ENCODE data around the gene KLK5. TPM values are rescaled to one million over a fixed set of nuclear protein-coding genes. Genes with fewer than 3 reads are reported as not detected.
A peak's percentile ranks its signal among the peaks of the same experiment; 100 is the strongest.
"Not testable (repeated sequence)": the region's sequence is repeated elsewhere in the genome, so short reads cannot be mapped to it uniquely, and the experiment has no call there.

KLK5 gene
- total RNA-seq, 2 experiments from 2014 or later, result not detected

GRCh38 chr19:50981587-50982146 lies 28.8 kb upstream of the KLK5 start:
- POLR2A ChIA-PET, result no interaction called here
- Mint-ChIP-seq H3K4me3 (no peak overlapping the region), H3K27me3 (ENCODE audit: low read depth) (peaks cover 12% of the 10 kb centered on the region), H3K4me1 (ENCODE audit: low read depth) (no peaks in the 10 kb centered on the region), H3K36me3 (ENCODE audit: low read depth) (no peaks in the 10 kb centered on the region), H3K27ac (no peak overlapping the region), H3K9me3 (ENCODE audit: insufficient read depth) (no peaks in the 10 kb centered on the region)
- DNase-seq (no peak), ATAC-seq (no peak)
- CTCF ChIA-PET, result no interaction called here

- H3K27me3 Mint-ChIP-seq (ENCODE audit: low read depth), result peaks cover 13% of the 10 kb centered on the region
- CTCF ChIA-PET, result no interaction called here
- no peaks in the 10 kb centered on the region for H3K9me3 Mint-ChIP-seq (ENCODE audit: insufficient read depth)
- no peak overlapping the region for H3K27ac Mint-ChIP-seq
- ATAC-seq (no peak), DNase-seq (no peak)
- no peaks in the 10 kb centered on the region for H3K4me1 Mint-ChIP-seq (ENCODE audit: low read depth)
- no peak overlapping the region for H3K4me3 Mint-ChIP-seq
- POLR2A ChIA-PET, result no interaction called here
- H3K36me3 Mint-ChIP-seq (ENCODE audit: low read depth), result no peaks in the 10 kb centered on the region
These were observed 27.4 kb upstream of the KLK5 start for GRCh38 chr19:50980208-50980607.

GRCh38 chr19:50979758-50980157 lies 26.9 kb upstream of the KLK5 start:
- ATAC-seq, result no peak
- DNase-seq, result no peak
- no peaks in the 10 kb centered on the region for H3K9me3 Mint-ChIP-seq (ENCODE audit: insufficient read depth)
- H3K4me3 Mint-ChIP-seq, result no peak overlapping the region
- H3K27me3 Mint-ChIP-seq (ENCODE audit: low read depth), result peaks cover 9% of the 10 kb centered on the region
- H3K36me3 Mint-ChIP-seq (ENCODE audit: low read depth), result no peaks in the 10 kb centered on the region
- H3K4me1 Mint-ChIP-seq (ENCODE audit: low read depth), result no peaks in the 10 kb centered on the region
- ChIA-PET CTCF (no interaction called here), POLR2A (interaction anchor here (0.6 kb wide), 1 partner anchor 594 kb away, joined by 3 read pairs; no protein-coding TSS in a partner anchor)
- no peak overlapping the region for H3K27ac Mint-ChIP-seq

GRCh38 chr19:50978772-50979390 lies 26.0 kb upstream of the KLK5 start:
- H3K4me3 Mint-ChIP-seq, result no peak overlapping the region
- POLR2A ChIA-PET, result interaction anchor here (0.6 kb wide), 1 partner anchor 595 kb away, joined by 3 read pairs; no protein-coding TSS in a partner anchor
- H3K27me3 Mint-ChIP-seq (ENCODE audit: low read depth), result peaks cover 7% of the 10 kb centered on the region
- no peaks in the 10 kb centered on the region for H3K36me3 Mint-ChIP-seq (ENCODE audit: low read depth)
- no peaks in the 10 kb centered on the region for H3K4me1 Mint-ChIP-seq (ENCODE audit: low read depth)
- no peak for ATAC-seq
- H3K27ac Mint-ChIP-seq, result no peak overlapping the region
- H3K9me3 Mint-ChIP-seq (ENCODE audit: insufficient read depth), result no peaks in the 10 kb centered on the region
- CTCF ChIA-PET, result no interaction called here
- no peak for DNase-seq

- H3K4me1 Mint-ChIP-seq (ENCODE audit: low read depth), result no peaks in the 10 kb centered on the region
- ChIA-PET POLR2A (interaction anchor here (0.7 kb wide), 1 partner anchor 36 kb away, joined by 3 read pairs; no protein-coding TSS in a partner anchor), CTCF (no interaction called here)
- peaks cover 8% of the 10 kb centered on the region for H3K27me3 Mint-ChIP-seq (ENCODE audit: low read depth)
- no peak overlapping the region for H3K27ac Mint-ChIP-seq
- no peak overlapping the region for H3K4me3 Mint-ChIP-seq
- no peak for DNase-seq
- no peak for ATAC-seq
- no peaks in the 10 kb centered on the region for H3K36me3 Mint-ChIP-seq (ENCODE audit: low read depth)
- no peaks in the 10 kb centered on the region for H3K9me3 Mint-ChIP-seq (ENCODE audit: insufficient read depth)
These were observed 24.8 kb upstream of the KLK5 start for GRCh38 chr19:50977626-50978025.

- H3K27ac Mint-ChIP-seq, result no peak overlapping the region
- no peaks in the 10 kb centered on the region for H3K4me1 Mint-ChIP-seq (ENCODE audit: low read depth)
- ATAC-seq, result no peak
- H3K27me3 Mint-ChIP-seq (ENCODE audit: low read depth), result peaks cover 5% of the 10 kb centered on the region
- no peaks in the 10 kb centered on the region for H3K9me3 Mint-ChIP-seq (ENCODE audit: insufficient read depth)
- H3K4me3 Mint-ChIP-seq, result no peak overlapping the region
- no peak for DNase-seq
- ChIA-PET CTCF (no interaction called here), POLR2A (no interaction called here)
- H3K36me3 Mint-ChIP-seq (ENCODE audit: low read depth), result no peaks in the 10 kb centered on the region
These were observed 22.9 kb upstream of the KLK5 start for GRCh38 chr19:50975766-50976165.

- Mint-ChIP-seq H3K27ac (peak overlapping the region; percentile 57), H3K4me1 (ENCODE audit: low read depth) (no peaks in the 10 kb centered on the region), H3K27me3 (ENCODE audit: low read depth) (peaks cover 8% of the 10 kb centered on the region), H3K4me3 (no peak overlapping the region), H3K9me3 (ENCODE audit: insufficient read depth) (no peaks in the 10 kb centered on the region), H3K36me3 (ENCODE audit: low read depth) (no peaks in the 10 kb centered on the region)
- POLR2A ChIA-PET, result no interaction called here
- CTCF ChIA-PET, result no interaction called here
- ATAC-seq (no peak), DNase-seq (no peak)
These were observed 22.1 kb upstream of the KLK5 start for GRCh38 chr19:50974702-50975556.

GRCh38 chr19:50972795-50973376 lies 20.0 kb upstream of the KLK5 start:
- H3K36me3 Mint-ChIP-seq (ENCODE audit: low read depth), result no peaks in the 10 kb centered on the region
- ChIA-PET POLR2A (no interaction called here), CTCF (no interaction called here)
- H3K27me3 Mint-ChIP-seq (ENCODE audit: low read depth), result peaks cover 8% of the 10 kb centered on the region
- DNase-seq (no peak), ATAC-seq (no peak)
- no peak overlapping the region for H3K27ac Mint-ChIP-seq
- H3K9me3 Mint-ChIP-seq (ENCODE audit: insufficient read depth), result no peaks in the 10 kb centered on the region
- H3K4me1 Mint-ChIP-seq (ENCODE audit: low read depth), result no peaks in the 10 kb centered on the region
- no peak overlapping the region for H3K4me3 Mint-ChIP-seq

GRCh38 chr19:50969810-50970209 lies 17.0 kb upstream of the KLK5 start:
- H3K27ac Mint-ChIP-seq; H3K9me3 Mint-ChIP-seq (ENCODE audit: insufficient read depth); ATAC-seq; H3K36me3 Mint-ChIP-seq (ENCODE audit: low read depth); H3K4me3 Mint-ChIP-seq; CTCF ChIA-PET; H3K27me3 Mint-ChIP-seq (ENCODE audit: low read depth); H3K4me1 Mint-ChIP-seq (ENCODE audit: low read depth); DNase-seq; POLR2A ChIA-PET: not testable (repeated sequence)

GRCh38 chr19:50969413-50969760 lies 16.5 kb upstream of the KLK5 start, which contains the start of gene KLK6:
Gene KLK6, minus strand, starts transcription at chr19:50969591. Its CDS starts 1,487 bp downstream, at chr19:50968104.
- Mint-ChIP-seq H3K27ac (no peak within 1 kb of the TSS), H3K4me3 (no peak within 1 kb of the TSS), H3K27me3 (ENCODE audit: low read depth) (peaks cover 4% of the 10 kb centered on the region), H3K9me3 (ENCODE audit: insufficient read depth) (no peaks in the 10 kb centered on the region), H3K4me1 (ENCODE audit: low read depth) (no peaks in the 10 kb centered on the region), H3K36me3 (ENCODE audit: low read depth) (no peaks in the 10 kb centered on the region)
- POLR2A ChIA-PET, result no interaction called here
- no peak for DNase-seq
- CTCF ChIA-PET, result no interaction called here
- ATAC-seq, result no peak

GRCh38 chr19:50968716-50969412 lies 16.0 kb upstream of the KLK5 start:
- ATAC-seq (no peak), DNase-seq (no peak)
- Mint-ChIP-seq H3K36me3 (ENCODE audit: low read depth) (no peaks in the 10 kb centered on the region), H3K27ac (no peak overlapping the region), H3K4me1 (ENCODE audit: low read depth) (no peaks in the 10 kb centered on the region), H3K27me3 (ENCODE audit: low read depth) (peaks cover 4% of the 10 kb centered on the region), H3K4me3 (no peak overlapping the region), H3K9me3 (ENCODE audit: insufficient read depth) (no peaks in the 10 kb centered on the region)
- ChIA-PET POLR2A (no interaction called here), CTCF (no interaction called here)
